GM19395 (cell line): ENCODE results near the gene CIDEB.
A peak's percentile ranks its signal among the peaks of the same experiment; 100 is the strongest.

Source experiments
- ATAC-seq: cut with Tn5 transposase; IDR thresholded peaks from one replicate; pipeline ENCODE4 v1.9.1; 2021; ENCODE audit warnings: mild to moderate bottlenecking, moderate library complexity; ENCODE audit not compliant: unreplicated experiment

Gene CIDEB

GRCh38 chr14:24271134-24271833, 36.5 kb downstream of the CIDEB start, which contains the start of gene RABGGTA:
RABGGTA (minus strand) TSS chr14:24271597; CDS start chr14:24271115, 482 bp downstream.
- peak; percentile 84 for ATAC-seq

GRCh38 chr14:24270537-24271133, 37.1 kb downstream of the CIDEB start:
- ATAC-seq, result no peak

- ATAC-seq, result no peak
These were observed 37.8 kb downstream of the CIDEB start for GRCh38 chr14:24269910-24270536.

- ATAC-seq, result no peak
These were observed 38.4 kb downstream of the CIDEB start for GRCh38 chr14:24269368-24269767.

GRCh38 chr14:24268225-24268624, 39.6 kb downstream of the CIDEB start:
- no peak for ATAC-seq

GRCh38 chr14:24267516-24267915, 40.3 kb downstream of the CIDEB start:
- no peak for ATAC-seq

GRCh38 chr14:24266344-24267244, 41.2 kb downstream of the CIDEB start:
- ATAC-seq, result no peak

- ATAC-seq, result no peak
These were observed 43.5 kb downstream of the CIDEB start for GRCh38 chr14:24264298-24264697.

- ATAC-seq, result no peak
These were observed 43.9 kb downstream of the CIDEB start for GRCh38 chr14:24263848-24264247.

GRCh38 chr14:24262821-24263733, 44.7 kb downstream of the CIDEB start, which contains the start of gene TGM1:
TGM1 (minus strand) TSS chr14:24263177; CDS start chr14:24262352, 825 bp downstream.
- ATAC-seq, result no peak

GRCh38 chr14:24261969-24262327, 45.8 kb downstream of the CIDEB start:
- no peak for ATAC-seq

GRCh38 chr14:24261256-24261968, 46.4 kb downstream of the CIDEB start:
- no peak for ATAC-seq

GRCh38 chr14:24260780-24261157, 47.0 kb downstream of the CIDEB start:
- no peak for ATAC-seq

- no peak for ATAC-seq
These were observed 47.6 kb downstream of the CIDEB start for GRCh38 chr14:24260026-24260779.

- no peak for ATAC-seq
These were observed 48.3 kb downstream of the CIDEB start for GRCh38 chr14:24259282-24260025.

GRCh38 chr14:24258548-24259265, 49.1 kb downstream of the CIDEB start:
- no peak for ATAC-seq

GRCh38 chr14:24258119-24258518, 49.7 kb downstream of the CIDEB start:
- ATAC-seq, result no peak
